HEK293 (cell line): Measurements from ENCODE around the gene SCFD2.

Experiments used
- ELK4 ChIP-seq: IDR thresholded peaks from 2 replicates; pipeline ENCODE4 v1.6.1; 2011; ENCODE audit warnings: mild to moderate bottlenecking, low read depth, low read length, borderline replicate concordance
- HOXC10 ChIP-seq: sonication (generic); formaldehyde crosslinking; IDR thresholded peaks from 2 replicates; pipeline ENCODE4 v1.8.1; 2023; ENCODE audit warnings: mild to moderate bottlenecking, missing genetic modification reagents
- MYNN ChIP-seq: fragments of 450-650 bp; formaldehyde crosslinking; IDR thresholded peaks from 2 replicates; pipeline ENCODE4 v1.5.1; 2016; ENCODE audit warnings: missing biosample characterization, missing genetic modification characterization, borderline replicate concordance
- PRDM2 ChIP-seq: fragments of 450-650 bp; formaldehyde crosslinking; IDR thresholded peaks from 2 replicates; pipeline ENCODE4 v1.5.1; 2016; ENCODE audit warnings: missing biosample characterization, missing genetic modification characterization, borderline replicate concordance
- RBAK ChIP-seq: fragments of 450-650 bp; formaldehyde crosslinking; IDR thresholded peaks from 2 replicates; pipeline ENCODE4 v1.5.1; 2016; ENCODE audit warnings: missing biosample characterization, missing genetic modification characterization
- YY2 ChIP-seq: fragments of 450-650 bp; formaldehyde crosslinking; IDR thresholded peaks from 2 replicates; pipeline ENCODE4 v1.5.1; 2016; ENCODE audit warnings: missing biosample characterization, missing genetic modification characterization
- ZBTB26 ChIP-seq: fragments of 450-650 bp; formaldehyde crosslinking; optimal IDR thresholded peaks from 2 replicates; pipeline ENCODE3; 2016; ENCODE audit warnings: missing biosample characterization, mild to moderate bottlenecking, missing genetic modification characterization
- ZBTB6 ChIP-seq: fragments of 450-650 bp; formaldehyde crosslinking; IDR thresholded peaks from 2 replicates; pipeline ENCODE4 v1.5.1; 2017; ENCODE audit warnings: missing biosample characterization, missing genetic modification characterization
- ZFP37 ChIP-seq: fragments of 450-650 bp; formaldehyde crosslinking; IDR thresholded peaks from 2 replicates; pipeline ENCODE4 v1.5.1; 2016; ENCODE audit warnings: missing biosample characterization, missing genetic modification characterization
- ZFP69B ChIP-seq: fragments of 450-650 bp; formaldehyde crosslinking; IDR thresholded peaks from 2 replicates; pipeline ENCODE4 v1.5.1; 2016; ENCODE audit warnings: missing biosample characterization, missing genetic modification characterization
- ZNF175 ChIP-seq: fragments of 450-650 bp; formaldehyde crosslinking; IDR thresholded peaks from 2 replicates; pipeline ENCODE4 v1.5.1; 2016; ENCODE audit warnings: missing biosample characterization, missing genetic modification characterization
- ZNF18 ChIP-seq: fragments of 450-650 bp; formaldehyde crosslinking; IDR thresholded peaks from 2 replicates; pipeline ENCODE4 v1.5.1; 2016; ENCODE audit warnings: missing biosample characterization, missing genetic modification characterization
- ZNF211 ChIP-seq: fragments of 450-650 bp; formaldehyde crosslinking; IDR thresholded peaks from 2 replicates; pipeline ENCODE4 v1.5.1; 2016; ENCODE audit warnings: low read depth, missing biosample characterization, missing genetic modification characterization
- ZNF223 ChIP-seq: fragments of 450-650 bp; formaldehyde crosslinking; IDR thresholded peaks from 2 replicates; pipeline ENCODE4 v1.5.1; 2016; ENCODE audit warnings: missing biosample characterization, missing genetic modification characterization
- ZNF280C ChIP-seq: fragments of 450-650 bp; formaldehyde crosslinking; IDR thresholded peaks from 2 replicates; pipeline ENCODE4 v1.5.1; 2016; ENCODE audit warnings: missing biosample characterization, missing genetic modification characterization
- ZNF48 ChIP-seq: fragments of 450-650 bp; formaldehyde crosslinking; IDR thresholded peaks from 2 replicates; pipeline ENCODE4 v1.5.1; 2016; ENCODE audit warnings: missing biosample characterization, missing genetic modification characterization
- ZNF488 ChIP-seq: fragments of 450-650 bp; formaldehyde crosslinking; IDR thresholded peaks from 2 replicates; pipeline ENCODE4 v1.5.1; 2016; ENCODE audit warnings: missing biosample characterization, missing genetic modification characterization
- ZNF561 ChIP-seq: fragments of 450-650 bp; IDR thresholded peaks from 2 replicates; pipeline ENCODE4 v1.5.1; 2018; ENCODE audit warnings: missing biosample characterization, missing genetic modification characterization, borderline replicate concordance
- ZNF610 ChIP-seq: fragments of 450-650 bp; formaldehyde crosslinking; IDR thresholded peaks from 2 replicates; pipeline ENCODE4 v1.5.1; 2016; ENCODE audit warnings: missing biosample characterization, missing genetic modification characterization, borderline replicate concordance
- ZNF621 ChIP-seq: fragments of 450-650 bp; formaldehyde crosslinking; IDR thresholded peaks from 2 replicates; pipeline ENCODE4 v1.5.1; 2017; ENCODE audit warnings: missing biosample characterization, missing genetic modification characterization
- ZNF654 ChIP-seq: fragments of 450-650 bp; formaldehyde crosslinking; IDR thresholded peaks from 2 replicates; pipeline ENCODE4 v1.5.1; 2016; ENCODE audit warnings: low read depth, missing biosample characterization, missing genetic modification characterization
- ZNF658 ChIP-seq: fragments of 450-650 bp; formaldehyde crosslinking; IDR thresholded peaks from 2 replicates; pipeline ENCODE4; 2016; ENCODE audit warnings: missing biosample characterization, missing genetic modification characterization
- ZNF660 ChIP-seq: fragments of 450-650 bp; IDR thresholded peaks from 2 replicates; pipeline ENCODE4 v1.5.1; 2018; ENCODE audit warnings: missing biosample characterization, mild to moderate bottlenecking, missing genetic modification characterization
- ZNF664 ChIP-seq: fragments of 450-650 bp; formaldehyde crosslinking; IDR thresholded peaks from 2 replicates; pipeline ENCODE4 v1.5.1; 2016; ENCODE audit warnings: missing biosample characterization, missing genetic modification characterization
- ZNF677 ChIP-seq: fragments of 450-650 bp; IDR thresholded peaks from 2 replicates; pipeline ENCODE4 v1.5.0; 2018; ENCODE audit warnings: missing biosample characterization, mild to moderate bottlenecking, missing genetic modification characterization, moderate library complexity
- ZNF792 ChIP-seq: fragments of 450-650 bp; formaldehyde crosslinking; IDR thresholded peaks from 2 replicates; pipeline ENCODE4 v1.5.1; 2016; ENCODE audit warnings: missing biosample characterization, missing genetic modification characterization

SCFD2 gene

GRCh38 chr4:52861879-52862616 is 503.8 kb downstream of the SCFD2 start, which contains the start of gene RASL11B (continued):
- TF ChIP-seq ZNF280C (tag by site-specific recombination) (no peak), ZNF658 (tag by site-specific recombination) (no peak), ZNF654 (tag by site-specific recombination) (no peak), ZNF175 (no peak), ZNF660 (tag by site-specific recombination) (no peak), ZNF610 (tag by site-specific recombination) (no peak), ZNF677 (tag by site-specific recombination) (no peak), HOXC10 (CRISPR knock-in tag) (no peak), ZNF621 (no peak), ELK4 (no peak), PRDM2 (tag by site-specific recombination) (no peak), ZBTB26 (peak; percentile 83), ZFP69B (tag by site-specific recombination) (no peak), RBAK (tag by site-specific recombination) (no peak), YY2 (tag by site-specific recombination) (no peak), MYNN (no peak), ZNF223 (tag by site-specific recombination) (no peak), ZNF18 (no peak), ZBTB6 (tag by site-specific recombination) (0 out of 2 replicates have a peak, but pooled peaks have one; percentile 7), ZFP37 (tag by site-specific recombination) (no peak), ZNF48 (tag by site-specific recombination) (no peak), ZNF561 (tag by site-specific recombination) (peak; percentile 55; the same call in 1 of the 2 replicates), ZNF488 (tag by site-specific recombination) (no peak), ZNF664 (tag by site-specific recombination) (no peak), ZNF211 (no peak), ZNF792 (tag by site-specific recombination) (no peak)
